ENCODE measurements around the gene ZNF184.

DNA sequence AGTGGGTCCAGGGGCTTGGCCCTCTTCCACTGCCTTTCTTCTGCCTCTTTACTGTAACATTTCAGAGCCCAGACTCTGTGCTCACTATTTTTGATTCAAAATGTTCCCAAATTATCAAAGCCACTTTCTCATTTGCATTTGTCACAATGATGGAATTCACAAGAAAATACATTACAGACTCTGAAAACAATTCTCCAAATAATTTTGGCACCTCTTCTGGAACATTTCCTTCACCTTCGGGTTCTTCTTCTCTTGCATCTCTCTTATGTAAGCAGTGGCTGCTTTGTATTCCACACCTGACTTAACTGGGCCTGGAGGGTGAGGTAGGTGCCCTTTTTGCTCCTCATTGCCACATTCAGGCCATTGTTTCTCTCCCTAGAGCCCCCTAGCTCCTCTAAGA lies 30.0 kb downstream of the ZNF184 start:
- TF ChIP-seq CTCF (conservative IDR thresholded peaks at IDR 0.05 in 1 of 2, IDR thresholded peaks at IDR 0.05 in 1 of 2; ENCODE audit: low read depth in 1 of 2, low read length in 2 of 2) = no peak
- no peak for TF ChIP-seq EZH2 (IDR thresholded peaks at IDR 0.05; ENCODE audit: low read length, missing control alignments)
